CD4-positive, alpha-beta T cell treated with Interleukin-15 for 1 hour (primary cell): ENCODE results near the gene KLRC4.
"Not testable (repeated sequence)": the region's sequence is repeated elsewhere in the genome, so short reads cannot be mapped to it uniquely, and the experiment has no call there.

ENCODE experiments used
- DNase-seq: peaks from one replicate; pipeline ENCODE4 v3.0.0-alpha.2; 2020

Gene KLRC4

GRCh38 chr12:10396176-10396575, 13.4 kb downstream of the KLRC4 start:
- not testable (repeated sequence) for DNase-seq

DNA sequence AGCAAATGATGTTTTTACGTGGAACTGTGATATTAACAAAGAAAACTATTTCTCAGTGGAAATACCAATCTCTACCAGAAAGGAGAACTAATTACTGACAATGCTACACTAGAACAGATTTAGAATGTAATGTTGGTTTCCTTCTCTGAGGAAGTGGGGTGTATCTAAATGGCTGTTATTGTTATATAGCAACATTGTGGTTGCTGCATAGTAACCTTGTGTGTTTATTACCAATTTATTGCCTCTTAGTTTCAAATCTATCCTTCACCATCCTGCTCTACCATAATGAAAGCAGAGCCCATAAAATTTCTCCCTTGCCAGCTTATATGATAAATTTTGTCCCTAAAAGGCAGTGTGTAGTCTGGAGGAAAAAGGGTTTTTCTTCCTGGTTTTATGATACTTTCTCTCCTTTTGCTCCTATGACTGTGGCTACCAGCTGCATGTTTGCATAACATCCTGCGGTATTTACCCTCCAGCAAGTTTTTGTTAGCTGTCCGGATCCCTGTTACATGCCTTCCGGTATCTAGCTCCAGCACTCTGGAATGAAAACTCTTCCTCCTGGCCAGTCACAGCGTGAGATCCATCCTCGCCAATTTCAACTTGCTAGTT, 14.1 kb downstream of the KLRC4 start:
- DNase-seq: no peak

DNA sequence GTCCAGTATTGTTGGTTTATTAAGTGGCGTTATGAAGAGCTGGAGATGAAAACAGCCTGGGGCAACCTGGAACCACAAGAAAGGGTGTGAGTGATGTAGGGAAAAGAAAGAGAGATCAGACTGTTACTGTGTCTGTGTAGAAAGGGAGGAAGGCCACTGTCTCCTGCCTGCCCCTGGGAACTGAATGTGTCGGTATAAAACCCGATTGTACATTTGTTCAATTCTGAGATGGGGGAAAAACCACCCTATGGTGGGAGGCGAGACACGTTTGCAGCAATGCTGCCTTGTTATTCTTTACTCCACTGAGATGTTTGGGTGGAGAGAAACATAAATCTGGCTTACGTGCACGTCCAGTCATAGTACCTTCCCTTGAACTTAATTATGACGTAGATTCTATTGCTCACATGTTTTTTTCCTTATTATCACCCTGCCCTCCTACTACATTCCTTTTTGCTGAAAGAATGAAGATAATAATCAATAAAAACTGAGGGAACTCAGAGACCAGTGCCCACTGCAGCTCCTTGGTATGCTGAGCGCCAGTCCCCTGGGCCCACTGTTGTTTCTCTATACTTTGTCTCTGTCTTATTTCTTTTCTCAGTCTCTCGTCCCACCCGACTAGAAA, 14.9 kb downstream of the KLRC4 start:
- DNase-seq: peak; percentile 67

DNA sequence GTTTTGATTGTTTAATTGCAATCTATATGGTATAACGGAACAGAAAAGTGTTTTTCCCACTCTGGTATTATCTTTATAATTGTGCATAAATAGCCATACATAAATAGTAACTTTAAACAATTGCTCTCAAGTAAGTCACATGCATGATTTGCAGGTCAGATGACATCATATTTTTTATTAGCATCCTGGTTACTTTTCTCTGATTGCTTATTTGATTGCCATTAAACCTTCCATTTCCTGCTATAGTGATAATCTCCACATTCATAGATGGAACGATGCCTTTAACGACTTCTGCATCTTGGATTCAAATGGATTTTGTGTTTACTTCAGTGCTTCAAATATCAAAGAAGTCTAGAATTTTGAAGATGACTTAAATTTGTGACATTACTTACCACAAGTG, 16.3 kb downstream of the KLRC4 start:
- DNase-seq: no peak

GRCh38 chr12:10392394-10392930, 17.1 kb downstream of the KLRC4 start:
- peak; percentile 61 for DNase-seq

- not testable (repeated sequence) for DNase-seq
Observed at GRCh38 chr12:10390991-10391390, 18.6 kb downstream of the KLRC4 start.

DNA sequence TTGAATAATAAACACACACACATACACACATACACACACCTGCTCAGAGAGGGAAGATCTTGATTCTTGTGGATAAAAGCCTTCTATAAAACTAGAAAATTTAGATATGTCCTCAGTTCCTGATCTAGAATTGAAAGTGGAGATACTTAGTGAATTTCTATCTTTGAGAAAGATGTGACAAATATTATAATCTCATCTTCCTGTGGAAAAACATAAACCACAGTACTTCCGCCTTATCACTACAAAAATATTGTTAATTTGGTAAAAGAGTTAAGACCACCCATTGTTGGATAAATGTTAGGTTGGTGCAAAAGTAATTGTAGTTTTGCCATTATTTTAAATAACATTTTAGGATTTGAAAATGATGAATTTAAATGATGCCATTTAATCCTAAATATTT, 19.7 kb downstream of the KLRC4 start, which contains the start of gene KLRK1:
TSS of gene KLRK1 (minus strand) at position 138 of the 400 bp plus-strand sequence. CDS start 1,231 bp downstream, outside the sequence.
- no peak for DNase-seq

- no peak for DNase-seq
Observed at GRCh38 chr12:10388624-10389413, 20.7 kb downstream of the KLRC4 start.

DNA sequence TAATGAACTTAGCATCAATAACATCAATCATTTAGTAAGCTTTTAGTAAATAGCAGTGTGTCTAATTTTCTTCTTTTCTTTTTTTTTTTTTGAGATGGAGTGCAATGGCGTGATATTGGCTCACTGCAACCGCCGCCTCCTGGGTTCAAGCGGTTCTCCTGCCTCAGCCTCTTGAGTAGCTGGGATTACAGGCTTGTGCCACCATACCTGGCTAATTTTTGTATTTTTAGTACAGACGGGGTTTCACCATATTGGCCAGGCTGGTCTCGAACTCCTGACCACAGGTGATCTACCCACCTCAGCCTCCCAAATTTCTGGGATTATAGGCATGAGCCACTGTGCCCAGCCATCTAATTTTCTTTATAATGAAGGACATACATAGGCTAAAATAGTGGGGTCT, 22.1 kb downstream of the KLRC4 start:
- DNase-seq: not testable (repeated sequence)

- DNase-seq: no peak
Observed at GRCh38 chr12:10386857-10387256, 22.7 kb downstream of the KLRC4 start.

DNA sequence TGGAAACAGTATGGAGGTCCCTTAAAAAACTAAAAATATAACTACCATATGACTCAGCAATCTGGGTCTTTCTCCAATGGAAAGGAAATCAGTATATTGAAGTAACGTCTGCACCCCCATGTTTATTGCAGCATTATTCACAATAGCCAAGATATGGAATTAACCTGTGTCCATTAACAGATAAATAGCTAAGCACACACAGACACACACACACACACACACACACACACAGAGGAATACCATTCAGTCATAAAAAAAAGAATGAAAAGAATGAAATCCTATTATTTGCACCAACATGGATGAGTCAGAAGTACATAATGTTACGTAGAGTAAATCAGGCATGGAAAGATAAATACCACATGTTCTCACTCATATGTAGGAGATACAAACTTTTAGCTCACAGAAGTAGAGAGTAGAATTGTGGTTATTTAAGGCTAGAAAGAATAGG, 24.4 kb downstream of the KLRC4 start:
- DNase-seq: no peak

DNA sequence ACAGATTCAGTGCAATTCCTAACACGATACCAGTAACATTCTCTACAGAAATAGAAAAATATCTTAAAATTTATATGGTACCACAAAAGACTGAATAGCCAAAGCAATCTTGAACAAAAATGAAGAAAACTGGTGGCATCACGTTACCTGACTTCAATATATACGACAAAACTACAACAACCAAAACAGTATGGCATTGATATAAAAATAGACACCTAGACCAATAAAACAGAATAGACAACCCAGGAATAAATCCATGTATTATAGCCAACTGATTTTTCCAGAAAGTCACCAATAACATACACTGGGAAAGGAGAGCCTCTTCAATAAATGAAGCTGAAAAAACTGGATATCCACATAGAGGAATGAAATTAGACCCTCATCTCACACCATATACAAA, 25.4 kb downstream of the KLRC4 start:
- no peak for DNase-seq

- DNase-seq: no peak
Observed at GRCh38 chr12:10381928-10382628, 27.5 kb downstream of the KLRC4 start.

- not testable (repeated sequence) for DNase-seq
Observed at GRCh38 chr12:10378737-10379136, 30.8 kb downstream of the KLRC4 start.

- no peak for DNase-seq
Observed at GRCh38 chr12:10374624-10375018, 34.9 kb downstream of the KLRC4 start.

- no peak for DNase-seq
Observed at GRCh38 chr12:10372559-10372958, 37.0 kb downstream of the KLRC4 start.

- not testable (repeated sequence) for DNase-seq
Observed at GRCh38 chr12:10371893-10372535, 37.5 kb downstream of the KLRC4 start.

- DNase-seq: no peak
Observed at GRCh38 chr12:10369557-10370415, 39.8 kb downstream of the KLRC4 start.

DNA sequence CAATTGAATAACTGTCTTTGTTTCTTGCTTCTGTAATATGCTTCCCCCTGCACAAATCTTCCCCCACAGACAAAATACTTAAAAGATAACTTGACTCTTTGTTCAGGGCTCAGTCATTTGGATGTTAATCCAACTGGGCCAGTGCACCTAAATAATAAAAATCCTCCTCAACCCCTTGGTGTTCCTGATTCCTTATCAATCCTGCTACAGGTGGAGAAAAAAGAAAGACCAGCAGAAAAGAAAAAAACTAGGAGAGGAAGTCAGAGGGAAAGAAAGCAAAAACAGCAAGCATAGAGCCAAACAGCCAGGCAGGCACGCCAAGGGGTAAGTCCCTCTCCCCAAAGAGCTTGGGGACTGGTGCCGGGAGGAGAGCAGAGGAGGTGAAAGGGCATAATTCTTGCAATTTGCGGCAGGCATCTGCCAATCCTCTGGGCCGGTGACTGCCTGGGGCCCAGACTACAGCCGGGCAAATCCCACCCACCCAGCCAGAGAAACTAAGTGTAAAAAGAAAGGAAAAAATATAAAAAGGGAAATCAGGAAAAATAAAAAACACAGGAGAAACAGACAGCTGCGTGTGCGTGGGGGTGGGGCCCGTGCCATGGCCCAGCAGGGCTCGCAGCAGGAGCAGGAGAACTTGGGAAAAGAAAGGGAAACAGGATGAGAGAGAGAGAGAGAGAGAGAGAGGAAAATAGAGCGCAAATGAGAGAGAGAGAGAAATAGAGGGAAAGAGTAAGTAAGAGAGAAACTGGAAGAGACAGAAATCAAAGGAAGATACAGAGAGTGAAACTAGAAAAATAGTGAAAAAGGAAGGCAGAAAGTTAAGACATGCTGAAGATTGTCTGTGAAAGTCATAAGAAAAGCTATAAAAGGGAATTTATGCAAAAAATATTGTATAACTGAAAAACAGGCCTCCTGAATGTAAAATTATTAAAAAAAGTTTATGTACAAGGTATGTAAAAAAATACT, 41.1 kb downstream of the KLRC4 start:
- DNase-seq: no peak

GRCh38 chr12:10367714-10368113, 41.8 kb downstream of the KLRC4 start:
- DNase-seq: not testable (repeated sequence)
